ENCODE measurements around the gene ORAI3. TPM values are rescaled to one million over a fixed set of nuclear protein-coding genes. Genes with fewer than 3 reads are reported as not detected.

ORAI3 gene
- total and polyA plus RNA-seq, 2 experiments from 2014 or later = 31.6 to 36.1 TPM

GRCh38 chr16:30971298-30971697 lies 22.4 kb downstream of the ORAI3 start:
- Histone ChIP-seq H2AFZ (no peak overlapping the region), H3K9ac (no peak overlapping the region), H3K9me3 (ENCODE audit: low read depth) (no peaks in the 10 kb centered on the region), H3K9me2 (ENCODE audit: insufficient read depth) (no peaks in the 10 kb centered on the region), H3K4me3 (no peak overlapping the region), H4K20me1 (ENCODE audit: insufficient read depth) (no peaks in the 10 kb centered on the region), H3K36me3 (ENCODE audit: low read depth) (peaks cover 16% of the 10 kb centered on the region), H3K4me1 (ENCODE audit: insufficient read depth) (no peaks in the 10 kb centered on the region), H3K27ac (no peak overlapping the region), H3K4me2 (ENCODE audit: unreplicated experiment) (no peak overlapping the region), H3K79me2 (ENCODE audit: insufficient read depth) (no peaks in the 10 kb centered on the region), H3F3A (ENCODE audit: insufficient read depth) (no peaks in the 10 kb centered on the region), H3K27me3 (replicated peaks; ENCODE audit: insufficient read depth) (no peaks in the 10 kb centered on the region)
- 94 to 97% methylated on average over 13 to 14 of the region's 14 CpGs for WGBS, 2 experiments (ENCODE audit: low coverage in 1 of 2, low lambda C conversion rate in 2 of 2, missing lambda C conversion rate in 2 of 2)
- no peak for DNase-seq
- TF ChIP-seq EZH2 (IDR thresholded peaks at IDR 0.05; ENCODE audit: insufficient read depth, poor library complexity, severe bottlenecking) (no peak), EZH2phosphoT487 (IDR thresholded peaks at IDR 0.05; ENCODE audit: insufficient read depth, low read depth) (no peak)
- in situ Hi-C loops (cut with MboI) = loop anchor here (25.0 kb wide), 2 partner anchors 741 to 916 kb away; a partner anchor contains a TSS

- no peak overlapping the region for H3K27ac ChIP-seq
- no peaks in the 10 kb centered on the region for H3K9me2 ChIP-seq (ENCODE audit: insufficient read depth)
- no peaks in the 10 kb centered on the region for H3F3A ChIP-seq (ENCODE audit: insufficient read depth)
- no peaks in the 10 kb centered on the region for H4K20me1 ChIP-seq (ENCODE audit: insufficient read depth)
- H3K79me2 ChIP-seq (ENCODE audit: insufficient read depth) = no peaks in the 10 kb centered on the region; the same call in 1 of the 2 replicates
- no peaks in the 10 kb centered on the region for H3K27me3 ChIP-seq (replicated peaks; ENCODE audit: insufficient read depth)
- H3K9me3 ChIP-seq (ENCODE audit: low read depth) = no peaks in the 10 kb centered on the region
- no peak overlapping the region for H3K4me2 ChIP-seq (ENCODE audit: unreplicated experiment)
- TF ChIP-seq EZH2 (IDR thresholded peaks at IDR 0.05; ENCODE audit: insufficient read depth, poor library complexity, severe bottlenecking) = no peak
- TF ChIP-seq EZH2phosphoT487 (IDR thresholded peaks at IDR 0.05; ENCODE audit: insufficient read depth, low read depth) = no peak
- WGBS, 2 experiments (ENCODE audit: low coverage in 1 of 2, low lambda C conversion rate in 2 of 2, missing lambda C conversion rate in 2 of 2) = 72 to 78% methylated on average over 7 of the region's 7 CpGs
- H3K4me3 ChIP-seq = no peak overlapping the region
- peak; percentile 48 for DNase-seq
- H2AFZ ChIP-seq = no peak overlapping the region
- H3K4me1 ChIP-seq (ENCODE audit: insufficient read depth) = no peaks in the 10 kb centered on the region
- in situ Hi-C loops (cut with MboI) = loop anchor here (25.0 kb wide), 2 partner anchors 739 to 914 kb away; a partner anchor contains a TSS
- no peak overlapping the region for H3K9ac ChIP-seq
- H3K36me3 ChIP-seq (ENCODE audit: low read depth) = peaks cover 16% of the 10 kb centered on the region
Measured at GRCh38 chr16:30972872-30973271, 24.0 kb downstream of the ORAI3 start.

- no peak for TF ChIP-seq EZH2 (IDR thresholded peaks at IDR 0.05; ENCODE audit: insufficient read depth, poor library complexity, severe bottlenecking)
- TF ChIP-seq EZH2phosphoT487 (IDR thresholded peaks at IDR 0.05; ENCODE audit: insufficient read depth, low read depth) = no peak
- Histone ChIP-seq H3K4me3 (no peak overlapping the region), H3F3A (ENCODE audit: insufficient read depth) (no peaks in the 10 kb centered on the region), H2AFZ (no peak overlapping the region), H3K27ac (no peak overlapping the region), H3K79me2 (ENCODE audit: insufficient read depth) (no peaks in the 10 kb centered on the region; the same call in 1 of the 2 replicates), H3K4me2 (ENCODE audit: unreplicated experiment) (no peak overlapping the region), H3K36me3 (ENCODE audit: low read depth) (peaks cover 16% of the 10 kb centered on the region), H3K4me1 (ENCODE audit: insufficient read depth) (no peaks in the 10 kb centered on the region), H3K9me2 (ENCODE audit: insufficient read depth) (no peaks in the 10 kb centered on the region), H3K9ac (no peak overlapping the region), H3K27me3 (replicated peaks; ENCODE audit: insufficient read depth) (no peaks in the 10 kb centered on the region), H4K20me1 (ENCODE audit: insufficient read depth) (no peaks in the 10 kb centered on the region), H3K9me3 (ENCODE audit: low read depth) (no peaks in the 10 kb centered on the region)
- 97 to 98% methylated on average over 6 of the region's 6 CpGs for WGBS, 2 experiments (ENCODE audit: low coverage in 1 of 2, low lambda C conversion rate in 2 of 2, missing lambda C conversion rate in 2 of 2)
- DNase-seq = no peak
- in situ Hi-C loops (cut with MboI) = loop anchor here (25.0 kb wide), 2 partner anchors 738 to 913 kb away; a partner anchor contains a TSS
Measured at GRCh38 chr16:30974348-30974747, 25.5 kb downstream of the ORAI3 start.

- Histone ChIP-seq H4K20me1 (ENCODE audit: insufficient read depth) (no peaks in the 10 kb centered on the region), H3K9ac (no peak overlapping the region), H3F3A (ENCODE audit: insufficient read depth) (peaks cover 1% of the 10 kb centered on the region; the same call in 1 of the 2 replicates), H3K27me3 (replicated peaks; ENCODE audit: insufficient read depth) (no peaks in the 10 kb centered on the region), H2AFZ (no peak overlapping the region), H3K4me3 (no peak overlapping the region), H3K27ac (no peak overlapping the region), H3K4me1 (ENCODE audit: insufficient read depth) (no peaks in the 10 kb centered on the region), H3K36me3 (ENCODE audit: low read depth) (peaks cover 8% of the 10 kb centered on the region), H3K9me2 (ENCODE audit: insufficient read depth) (no peaks in the 10 kb centered on the region), H3K79me2 (ENCODE audit: insufficient read depth) (no peaks in the 10 kb centered on the region; the same call in 1 of the 2 replicates), H3K4me2 (ENCODE audit: unreplicated experiment) (no peak overlapping the region), H3K9me3 (ENCODE audit: low read depth) (no peaks in the 10 kb centered on the region)
- no peak for DNase-seq
- TF ChIP-seq EZH2phosphoT487 (IDR thresholded peaks at IDR 0.05; ENCODE audit: insufficient read depth, low read depth) (no peak), EZH2 (IDR thresholded peaks at IDR 0.05; ENCODE audit: insufficient read depth, poor library complexity, severe bottlenecking) (no peak)
- 99 to 100% methylated on average over 4 of the region's 4 CpGs for WGBS, 2 experiments (ENCODE audit: low coverage in 1 of 2, low lambda C conversion rate in 2 of 2, missing lambda C conversion rate in 2 of 2)
- in situ Hi-C loops (cut with MboI) = loop anchor here (25.0 kb wide), 1 partner anchor 461 kb away; the partner anchor contains the start of genes COX6A2 and ZNF843
Measured at GRCh38 chr16:30976486-30976885, 27.6 kb downstream of the ORAI3 start.

All from GM23248 (cell line).